ENCODE data around the gene PRKRA.
"Not testable (repeated sequence)": the region's sequence is repeated elsewhere in the genome, so short reads cannot be mapped to it uniquely, and the experiment has no call there.

The PRKRA gene

GRCh38 chr2:178478439-178479274, 27.7 kb upstream of the PRKRA start, which contains the start of gene FKBP7:
Gene FKBP7 (minus strand): TSS chr2:178478600. CDS start chr2:178478499, 101 bp downstream.
- in situ Hi-C loops (cut with HindIII; ENCODE audit: low pct_unique_long_range_greater_than_20kb, low sequenced_read_pairs), result no loop called here
- peak; percentile 48 to 80 for DNase-seq (ENCODE audit: low read depth in 1 of 2, low spot score in 1 of 2)
- no peak for TF ChIP-seq JUND (IDR thresholded peaks at IDR 0.05; ENCODE audit: low read depth)

- in situ Hi-C loops (cut with HindIII; ENCODE audit: low pct_unique_long_range_greater_than_20kb, low sequenced_read_pairs), result no loop called here
- DNase-seq (ENCODE audit: low read depth in 1 of 2, low spot score in 1 of 2), result no peak
- no peak for TF ChIP-seq JUND (IDR thresholded peaks at IDR 0.05; ENCODE audit: low read depth)
Measured at GRCh38 chr2:178478130-178478438, 27.1 kb upstream of the PRKRA start.

DNA sequence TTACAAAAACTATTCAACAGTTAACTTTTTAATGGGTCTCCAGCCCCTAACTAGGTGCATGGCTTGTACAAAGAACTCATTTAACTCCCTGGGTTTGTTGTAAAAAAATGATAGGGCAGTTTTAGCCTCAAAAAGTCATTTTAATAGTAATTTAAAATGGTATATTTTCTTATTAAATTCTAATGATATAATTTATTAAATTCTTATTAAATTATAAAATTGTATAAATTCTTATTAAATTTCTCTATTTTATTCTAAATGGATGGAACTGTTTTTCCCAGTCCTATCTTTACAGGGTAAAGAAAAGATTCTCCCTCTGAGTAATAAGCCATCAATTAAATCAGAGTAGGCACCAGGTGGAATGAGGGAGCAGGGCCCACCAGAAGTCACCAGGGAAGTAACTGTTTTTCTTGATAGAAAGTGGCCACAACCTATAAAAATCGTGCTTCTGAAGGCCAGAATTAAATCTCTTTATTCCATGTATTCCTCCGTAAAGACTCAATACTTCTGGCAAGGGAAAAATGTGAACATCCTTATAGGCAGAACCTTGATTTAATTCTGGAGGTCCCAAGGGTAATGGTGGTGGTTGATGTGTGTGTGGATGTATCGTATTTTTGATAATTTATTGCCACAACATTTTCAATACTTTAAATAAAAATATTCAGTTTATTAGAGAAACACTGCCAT, 26.6 kb upstream of the PRKRA start:
- in situ Hi-C loops (cut with HindIII; ENCODE audit: low pct_unique_long_range_greater_than_20kb, low sequenced_read_pairs), result no loop called here
- TF ChIP-seq JUND (IDR thresholded peaks at IDR 0.05; ENCODE audit: low read depth), result no peak
- no peak for DNase-seq (ENCODE audit: low read depth in 1 of 2, low spot score in 1 of 2)

GRCh38 chr2:178476477-178476876, 25.5 kb upstream of the PRKRA start:
- TF ChIP-seq JUND (IDR thresholded peaks at IDR 0.05; ENCODE audit: low read depth), result no peak
- in situ Hi-C loops (cut with HindIII; ENCODE audit: low pct_unique_long_range_greater_than_20kb, low sequenced_read_pairs), result no loop called here
- no peak for DNase-seq (ENCODE audit: low read depth in 1 of 2, low spot score in 1 of 2)

DNA sequence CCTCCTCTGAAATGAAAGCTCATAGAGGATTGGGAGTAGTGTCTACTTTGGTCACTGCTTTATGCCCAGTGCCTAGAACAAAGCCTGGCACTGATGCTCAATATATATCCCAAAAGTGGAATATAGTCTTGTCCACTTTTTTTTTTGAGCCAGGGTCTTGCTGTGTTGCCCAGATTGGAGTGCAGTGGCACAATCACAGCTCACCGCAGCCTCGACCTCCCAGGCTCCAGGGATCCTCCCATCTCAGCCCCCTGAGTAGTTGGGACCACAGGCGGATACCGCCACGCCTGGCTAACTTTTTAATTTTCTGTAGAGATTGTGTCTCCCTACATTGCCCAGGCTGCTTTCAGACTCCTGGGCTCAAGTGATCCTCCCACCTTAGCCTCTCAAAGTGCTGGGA, 23.6 kb upstream of the PRKRA start:
- in situ Hi-C loops (cut with HindIII; ENCODE audit: low pct_unique_long_range_greater_than_20kb, low sequenced_read_pairs), result no loop called here
- no peak for TF ChIP-seq JUND (IDR thresholded peaks at IDR 0.05; ENCODE audit: low read depth)

GRCh38 chr2:178473931-178474330, 23.0 kb upstream of the PRKRA start:
- no peak for DNase-seq (ENCODE audit: low read depth in 1 of 2, low spot score in 1 of 2)
- no peak for TF ChIP-seq JUND (IDR thresholded peaks at IDR 0.05; ENCODE audit: low read depth)
- in situ Hi-C loops (cut with HindIII; ENCODE audit: low pct_unique_long_range_greater_than_20kb, low sequenced_read_pairs), result no loop called here

More for the DNA sequence above, 23.6 kb upstream of the PRKRA start:
- no peak for DNase-seq (ENCODE audit: low read depth in 1 of 2, low spot score in 1 of 2)

GRCh38 chr2:178473373-178473772, 22.4 kb upstream of the PRKRA start:
- TF ChIP-seq JUND (IDR thresholded peaks at IDR 0.05; ENCODE audit: low read depth), result no peak
- in situ Hi-C loops (cut with HindIII; ENCODE audit: low pct_unique_long_range_greater_than_20kb, low sequenced_read_pairs), result no loop called here
- DNase-seq (ENCODE audit: low read depth in 1 of 2, low spot score in 1 of 2), result no peak

GRCh38 chr2:178471313-178471712, 20.3 kb upstream of the PRKRA start:
- in situ Hi-C loops (cut with HindIII; ENCODE audit: low pct_unique_long_range_greater_than_20kb, low sequenced_read_pairs); DNase-seq (ENCODE audit: low read depth in 1 of 2, low spot score in 1 of 2): not testable (repeated sequence)

DNA sequence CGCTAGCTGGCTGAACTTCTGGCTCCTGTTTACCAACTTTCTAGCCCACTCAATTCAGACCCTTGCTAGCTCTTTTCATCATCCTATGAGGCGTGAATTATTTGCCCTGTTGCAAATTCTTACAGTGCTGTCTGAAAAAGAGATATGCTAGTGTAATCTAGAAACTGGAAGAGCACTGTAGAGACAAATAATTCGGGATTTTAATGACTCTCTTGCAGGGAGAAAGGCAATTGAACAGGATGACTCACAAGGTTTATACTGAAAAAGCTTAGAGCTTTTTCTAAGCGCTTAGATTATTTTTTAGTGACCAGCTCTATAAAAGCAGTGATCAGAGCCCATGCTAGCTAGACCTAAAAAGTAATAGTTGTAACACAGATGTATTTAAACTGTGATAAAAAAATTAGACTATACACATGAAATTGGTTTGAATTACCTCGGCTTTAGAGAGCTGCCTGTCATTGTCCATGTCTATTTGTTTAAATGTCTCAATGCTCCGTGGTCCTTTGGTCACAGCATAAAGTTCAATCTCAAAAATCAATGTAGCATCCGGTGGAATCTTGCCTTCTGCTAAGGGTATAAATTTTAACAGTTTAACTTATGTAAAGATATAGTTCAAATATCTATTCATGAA, 18.4 kb upstream of the PRKRA start:
- no peak for DNase-seq (ENCODE audit: low read depth in 1 of 2, low spot score in 1 of 2)
- in situ Hi-C loops (cut with HindIII; ENCODE audit: low pct_unique_long_range_greater_than_20kb, low sequenced_read_pairs), result no loop called here
- no peak for TF ChIP-seq JUND (IDR thresholded peaks at IDR 0.05; ENCODE audit: low read depth)

GRCh38 chr2:178457390-178457886, 6.5 kb upstream of the PRKRA start:
- no peak for TF ChIP-seq JUND (IDR thresholded peaks at IDR 0.05; ENCODE audit: low read depth)
- in situ Hi-C loops (cut with HindIII; ENCODE audit: low pct_unique_long_range_greater_than_20kb, low sequenced_read_pairs), result no loop called here
- no peak for DNase-seq (ENCODE audit: low read depth in 1 of 2, low spot score in 1 of 2)

DNA sequence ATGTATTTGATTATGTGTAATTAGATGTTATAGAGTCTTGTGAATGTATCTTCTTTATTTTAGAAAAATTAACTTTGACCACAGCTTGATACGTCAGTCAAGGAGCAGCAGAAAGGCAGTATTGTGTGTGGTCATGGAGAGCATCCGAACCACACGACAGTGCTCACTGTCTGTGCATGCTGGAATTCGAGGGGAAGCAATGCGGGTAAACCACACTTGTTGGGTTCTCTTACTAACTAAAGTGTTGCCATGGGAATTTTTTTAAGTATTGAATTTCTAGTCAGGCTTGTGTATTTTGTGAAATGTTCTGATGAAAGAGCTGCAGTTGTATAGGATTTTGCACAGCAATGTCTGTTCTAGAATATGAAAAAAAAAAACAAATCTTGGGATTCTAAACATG, 5.0 kb upstream of the PRKRA start:
- in situ Hi-C loops (cut with HindIII; ENCODE audit: low pct_unique_long_range_greater_than_20kb, low sequenced_read_pairs), result no loop called here
- DNase-seq (ENCODE audit: low read depth in 1 of 2, low spot score in 1 of 2), result no peak
- no peak for TF ChIP-seq JUND (IDR thresholded peaks at IDR 0.05; ENCODE audit: low read depth)

DNA sequence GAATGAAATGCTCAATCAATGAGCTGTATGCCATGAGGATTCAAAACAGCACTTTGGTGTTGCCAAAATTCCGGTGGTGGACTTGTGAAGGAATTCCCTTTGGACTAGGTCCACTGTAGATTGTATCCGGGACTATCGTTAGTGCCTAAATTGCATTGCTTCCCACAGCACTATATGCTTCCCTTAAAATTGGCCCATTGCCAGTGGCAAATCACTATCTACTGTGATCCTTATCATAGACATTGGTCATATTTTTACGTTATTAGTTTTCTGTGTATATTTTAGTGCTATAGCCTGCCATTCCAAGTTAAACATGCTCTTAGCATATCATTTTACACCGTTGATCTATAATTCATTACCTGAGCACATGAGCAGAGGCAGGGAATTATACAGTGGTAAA, 1.9 kb upstream of the PRKRA start:
- DNase-seq (ENCODE audit: low read depth in 1 of 2, low spot score in 1 of 2), result no peak
- no peak for TF ChIP-seq JUND (IDR thresholded peaks at IDR 0.05; ENCODE audit: low read depth)
- in situ Hi-C loops (cut with HindIII; ENCODE audit: low pct_unique_long_range_greater_than_20kb, low sequenced_read_pairs), result no loop called here

DNA sequence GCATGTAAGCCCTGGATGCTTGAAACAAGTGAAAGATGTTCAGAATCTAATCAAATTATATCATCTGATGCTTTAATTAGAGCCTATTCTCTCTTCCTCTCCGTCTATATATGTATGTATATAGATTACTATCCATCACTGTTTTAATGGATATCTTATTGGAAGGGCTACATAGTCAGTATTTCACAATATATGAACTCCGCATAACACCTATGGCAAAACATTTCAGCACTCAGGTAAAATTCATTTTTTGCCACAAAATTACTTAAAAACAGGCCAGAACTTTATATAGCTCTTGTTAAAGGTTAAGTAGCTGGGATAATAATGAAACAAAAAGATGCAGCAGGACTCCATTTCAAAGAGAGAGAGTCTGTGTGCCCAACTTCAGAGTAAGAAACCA, 1.4 kb upstream of the PRKRA start:
- in situ Hi-C loops (cut with HindIII; ENCODE audit: low pct_unique_long_range_greater_than_20kb, low sequenced_read_pairs), result no loop called here
- no peak for DNase-seq (ENCODE audit: low read depth in 1 of 2, low spot score in 1 of 2)
- no peak for TF ChIP-seq JUND (IDR thresholded peaks at IDR 0.05; ENCODE audit: low read depth)
